PC-9 (cell line): ENCODE data around the gene PTPRG. TPM values are rescaled to one million over a fixed set of nuclear protein-coding genes. Genes with fewer than 3 reads are reported as not detected.

ENCODE experiments used
- BruUV-seq: library from RNA; stranded (reverse); fragments of 400-500 nt; replicated peaks from 2 replicates; lab custom pipeline; 2021; lab: Mats Ljungman, UMichigan
- CTCF ChIA-PET: fragments of 300-600 bp; sonication (Branson Sonifier 250); formaldehyde crosslinking; loops from one replicate; lab custom pipeline; 2022; ENCODE audit warnings: antibody characterized with exemption; lab: Charles Lee
- POLR2A ChIA-PET: fragments of 300-600 bp; sonication (Branson Sonifier 250); formaldehyde crosslinking; loops from one replicate; lab custom pipeline; 2022; ENCODE audit warnings: antibody characterized with exemption; ENCODE audit not compliant: unreplicated experiment; lab: Charles Lee
- DNase-seq, 2 experiments: peaks; one replicate each; pipeline versions ENCODE4 v3.0.0 to v3.0.0-alpha.2; 2015 to 2022; ENCODE audit warnings: mixed read lengths in 1 of 2
- H2AFZ ChIP-seq: fragments of 200-600 bp; sonication (generic); 2 replicates; pipeline ENCODE4 v1.8.1; 2017; ENCODE audit warnings: antibody characterized with exemption
- H3F3A ChIP-seq: fragments of 200-600 bp; sonication (generic); 2 replicates; pipeline ENCODE4 v1.8.1; 2017; ENCODE audit warnings: antibody characterized with exemption, mild to moderate bottlenecking, low read depth; ENCODE audit not compliant: insufficient read depth
- H3K27ac ChIP-seq: fragments of 200-600 bp; sonication (generic); 2 replicates; pipeline ENCODE4 v1.6.1; 2016; ENCODE audit warnings: mixed run types
- H3K27me3 ChIP-seq: fragments of 200-600 bp; sonication (generic); 2 replicates; pipeline ENCODE4 v1.6.1; 2016; ENCODE audit warnings: low read depth, mixed run types; ENCODE audit not compliant: insufficient read depth
- H3K36me3 ChIP-seq: fragments of 200-600 bp; sonication (generic); 2 replicates; pipeline ENCODE4 v1.6.1; 2016; ENCODE audit warnings: low read depth, mixed run types
- H3K4me1 ChIP-seq: fragments of 200-600 bp; sonication (generic); replicated peaks from 2 replicates; pipeline ENCODE4 v1.6.1; 2016; ENCODE audit warnings: mixed run types; ENCODE audit not compliant: insufficient read depth
- H3K4me2 ChIP-seq: fragments of 200-600 bp; sonication (generic); 2 replicates; pipeline ENCODE4 v1.6.1; 2017; ENCODE audit warnings: mixed run types
- H3K4me3 ChIP-seq: fragments of 200-600 bp; sonication (generic); 2 replicates; pipeline ENCODE4 v1.6.1; 2016; ENCODE audit warnings: mixed run types
- H3K79me2 ChIP-seq: fragments of 200-600 bp; sonication (generic); 2 replicates; pipeline ENCODE4 v1.6.1; 2017; ENCODE audit warnings: low read depth, mixed run types
- H3K9me2 ChIP-seq: fragments of 200-600 bp; sonication (generic); 2 replicates; pipeline ENCODE4 v1.8.1; 2017; ENCODE audit warnings: mild to moderate bottlenecking; ENCODE audit not compliant: insufficient read depth
- H3K9me3 ChIP-seq: fragments of 200-600 bp; sonication (generic); 2 replicates; pipeline ENCODE4 v1.8.1; 2016; ENCODE audit warnings: low read depth; ENCODE audit not compliant: insufficient read depth
- H4K20me1 ChIP-seq: fragments of 200-600 bp; sonication (generic); 2 replicates; pipeline ENCODE4 v1.8.1; 2017; ENCODE audit not compliant: insufficient read depth
- CTCF ChIP-seq: fragments of 200-600 bp; sonication (generic); conservative IDR thresholded peaks from 2 replicates; pipeline ENCODE4 v1.6.1; 2017; ENCODE audit warnings: mixed run types, antibody characterized with exemption, mild to moderate bottlenecking, moderate library complexity
- EZH2 ChIP-seq: fragments of 200-600 bp; sonication (generic); IDR thresholded peaks from 2 replicates; pipeline ENCODE4 v1.8.0; 2017; ENCODE audit warnings: antibody characterized with exemption, low read depth
- intact Hi-C: fragments of 100-400 bp; cut with micrococcal nuclease; formaldehyde crosslinking; loops from one replicate; pipeline ENCODE4 v1.10.0; 2022; ENCODE audit not compliant: unreplicated experiment
- total RNA-seq: library from RNA; stranded (reverse); gene quantifications from 2 replicates; pipeline ENCODE4 v1.2.3, GENCODE V29; 2021

Gene PTPRG
- total RNA-seq, 1 experiment from 2014 or later: 32.9 TPM

DNA sequence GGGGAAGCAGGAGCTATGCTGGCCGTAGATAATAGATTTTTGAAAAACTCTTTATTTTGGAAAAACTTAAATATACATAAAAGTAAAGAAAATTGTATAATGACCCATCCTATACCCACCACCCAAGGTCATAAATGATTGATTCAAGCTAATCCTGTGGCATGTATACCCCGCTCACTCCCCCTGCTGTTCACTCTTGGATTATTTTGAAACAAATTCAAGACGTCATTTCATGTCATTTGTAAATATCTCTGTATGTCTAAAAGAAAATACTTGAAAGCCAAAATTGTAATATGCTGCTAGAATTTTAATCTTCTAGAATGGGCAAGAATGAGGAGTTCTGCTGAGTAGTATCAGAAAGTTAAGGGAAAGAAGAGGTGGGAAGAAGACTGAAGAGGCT is 570.2 kb downstream of the PTPRG start:
- POLR2A ChIA-PET: interaction anchor here (0.5 to 0.6 kb wide), 2 partner anchors 45 to 194 kb away, joined by 3 to 9 read pairs; no protein-coding TSS in a partner anchor
- Histone ChIP-seq H3K27me3 (no peaks in the 10 kb centered on the region), H3K4me1 (peaks cover 10% of the 10 kb centered on the region; the same call in 1 of the 2 replicates), H2AFZ (no peak overlapping the region), H3K36me3 (no peaks in the 10 kb centered on the region), H3K9me2 (no peaks in the 10 kb centered on the region), H3K27ac (no peak overlapping the region), H4K20me1 (no peaks in the 10 kb centered on the region), H3K79me2 (no peaks in the 10 kb centered on the region), H3K4me2 (no peak overlapping the region), H3K4me3 (no peak overlapping the region), H3F3A (no peaks in the 10 kb centered on the region), H3K9me3 (no peaks in the 10 kb centered on the region)
- TF ChIP-seq CTCF (peak; percentile 37; the same call in 1 of the 2 replicates), EZH2 (no peak)
- BruUV-seq: no TSS peak
- intact Hi-C loops: loop anchor here (5.0 kb wide), 1 partner anchor 569 kb away; the partner anchor contains the start of gene PTPRG
- DNase-seq: no peak
- CTCF ChIA-PET: no interaction called here

DNA sequence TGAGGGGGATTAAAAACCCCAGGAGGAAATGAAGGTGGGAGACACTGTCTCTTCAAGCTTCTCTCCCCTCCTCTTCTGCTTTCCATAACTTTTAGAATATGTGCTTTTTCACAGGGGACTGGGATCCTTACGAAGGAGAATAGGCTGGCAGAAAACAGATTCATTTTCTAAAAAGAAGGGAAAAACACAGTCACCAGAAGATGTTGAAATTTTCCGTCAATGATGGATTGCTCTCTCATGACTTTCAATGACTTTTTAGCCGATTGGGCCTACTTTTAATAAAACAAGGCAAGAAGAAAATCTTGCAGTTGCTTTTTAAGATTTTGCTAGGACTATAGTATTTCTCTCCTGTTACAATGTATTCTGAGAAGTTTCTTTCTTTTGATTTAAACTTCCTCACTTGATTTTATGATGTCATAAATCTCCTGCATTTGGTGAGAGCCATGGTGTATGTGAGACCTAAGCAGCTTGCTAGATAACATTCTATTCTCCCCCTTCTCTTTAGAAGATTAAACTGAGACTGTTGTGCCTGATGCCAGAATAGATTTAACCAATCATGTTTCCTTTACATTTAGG is 570.7 kb downstream of the PTPRG start:
- ChIA-PET POLR2A (interaction anchor here (0.6 kb wide), 1 partner anchor 44 kb away, joined by 9 read pairs; no protein-coding TSS in a partner anchor), CTCF (no interaction called here)
- intact Hi-C loops: loop anchor here (5.0 kb wide), 1 partner anchor 570 kb away; the partner anchor contains the start of gene PTPRG

GRCh38 chr3:62133015-62133414 is 571.6 kb downstream of the PTPRG start:
- TF ChIP-seq EZH2 (no peak), CTCF (no peak)
- no peaks in the 10 kb centered on the region for H3K9me3 ChIP-seq
- no peaks in the 10 kb centered on the region for H3K36me3 ChIP-seq
- H2AFZ ChIP-seq: no peak overlapping the region
- ChIA-PET CTCF (no interaction called here), POLR2A (no interaction called here)
- no peak overlapping the region for H3K27ac ChIP-seq
- DNase-seq: no peak
- intact Hi-C loops: loop anchor here (5.0 kb wide), 1 partner anchor 571 kb away; the partner anchor contains the start of gene PTPRG
- H3K79me2 ChIP-seq: no peaks in the 10 kb centered on the region
- H3K27me3 ChIP-seq: no peaks in the 10 kb centered on the region
- H3K4me3 ChIP-seq: no peak overlapping the region
- BruUV-seq: no TSS peak
- no peaks in the 10 kb centered on the region for H3K9me2 ChIP-seq
- no peaks in the 10 kb centered on the region for H3F3A ChIP-seq
- no peaks in the 10 kb centered on the region for H4K20me1 ChIP-seq
- no peak overlapping the region for H3K4me2 ChIP-seq
- peaks cover 10% of the 10 kb centered on the region; the same call in 1 of the 2 replicates for H3K4me1 ChIP-seq

More for the DNA sequence above, 570.7 kb downstream of the PTPRG start:
- no peaks in the 10 kb centered on the region for H4K20me1 ChIP-seq
- H2AFZ ChIP-seq: no peak overlapping the region
- H3K9me2 ChIP-seq: no peaks in the 10 kb centered on the region
- H3F3A ChIP-seq: no peaks in the 10 kb centered on the region
- no peak for DNase-seq
- H3K4me1 ChIP-seq: peaks cover 10% of the 10 kb centered on the region; the same call in 1 of the 2 replicates
- H3K79me2 ChIP-seq: no peaks in the 10 kb centered on the region
- H3K9me3 ChIP-seq: no peaks in the 10 kb centered on the region
- H3K27me3 ChIP-seq: no peaks in the 10 kb centered on the region
- no TSS peak for BruUV-seq
- no peak overlapping the region for H3K4me2 ChIP-seq
- no peaks in the 10 kb centered on the region for H3K36me3 ChIP-seq
- no peak overlapping the region for H3K27ac ChIP-seq
- H3K4me3 ChIP-seq: no peak overlapping the region
- TF ChIP-seq CTCF: no peak
- TF ChIP-seq EZH2: no peak
